HG03064 (cell line): ENCODE measurements around the gene ZBTB7C.
A peak's percentile ranks its signal among the peaks of the same experiment; 100 is the strongest.

Source experiments
- ATAC-seq: cut with Tn5 transposase; IDR thresholded peaks from one replicate; pipeline ENCODE4 v1.9.1; 2021; ENCODE audit warnings: low read depth; ENCODE audit not compliant: unreplicated experiment

ZBTB7C gene

GRCh38 chr18:48173557-48173956 lies 235.6 kb downstream of the ZBTB7C start:
- ATAC-seq: no peak

GRCh38 chr18:48172226-48173006 lies 236.8 kb downstream of the ZBTB7C start:
- ATAC-seq: no peak

- no peak for ATAC-seq
These were observed 237.5 kb downstream of the ZBTB7C start for GRCh38 chr18:48171490-48172188.

GRCh38 chr18:48170651-48171050 lies 238.5 kb downstream of the ZBTB7C start:
- ATAC-seq: no peak

- ATAC-seq: no peak
These were observed 240.3 kb downstream of the ZBTB7C start for GRCh38 chr18:48168861-48169260.

- no peak for ATAC-seq
These were observed 241.3 kb downstream of the ZBTB7C start for GRCh38 chr18:48167897-48168253.

GRCh38 chr18:48166336-48166875 lies 242.8 kb downstream of the ZBTB7C start:
- no peak for ATAC-seq

GRCh38 chr18:48165111-48165866 lies 243.9 kb downstream of the ZBTB7C start:
- ATAC-seq: no peak

- ATAC-seq: no peak
These were observed 244.5 kb downstream of the ZBTB7C start for GRCh38 chr18:48164701-48165100.

- no peak for ATAC-seq
These were observed 245.1 kb downstream of the ZBTB7C start for GRCh38 chr18:48164116-48164515.

- no peak for ATAC-seq
These were observed 245.5 kb downstream of the ZBTB7C start for GRCh38 chr18:48163738-48164115.

GRCh38 chr18:48162956-48163737 lies 246.0 kb downstream of the ZBTB7C start:
- no peak for ATAC-seq

- ATAC-seq: peak; percentile 40
These were observed 247.1 kb downstream of the ZBTB7C start for GRCh38 chr18:48161911-48162698.

- peak; percentile 83 for ATAC-seq
These were observed 247.8 kb downstream of the ZBTB7C start for GRCh38 chr18:48161191-48161910.

GRCh38 chr18:48160622-48161021 lies 248.6 kb downstream of the ZBTB7C start:
- ATAC-seq: no peak

GRCh38 chr18:48159816-48160215 lies 249.4 kb downstream of the ZBTB7C start:
- no peak for ATAC-seq

GRCh38 chr18:48158721-48159120 lies 250.5 kb downstream of the ZBTB7C start:
- no peak for ATAC-seq

GRCh38 chr18:48157956-48158355 lies 251.2 kb downstream of the ZBTB7C start:
- ATAC-seq: no peak

- ATAC-seq: no peak
These were observed 253.3 kb downstream of the ZBTB7C start for GRCh38 chr18:48155856-48156255.
